GM21447 (cell line): ENCODE results near the gene HAL.

ENCODE experiments used
- ATAC-seq: cut with Tn5 transposase; IDR thresholded peaks from one replicate; pipeline ENCODE4 v1.9.1; 2021; ENCODE audit not compliant: unreplicated experiment

HAL gene, protein sequence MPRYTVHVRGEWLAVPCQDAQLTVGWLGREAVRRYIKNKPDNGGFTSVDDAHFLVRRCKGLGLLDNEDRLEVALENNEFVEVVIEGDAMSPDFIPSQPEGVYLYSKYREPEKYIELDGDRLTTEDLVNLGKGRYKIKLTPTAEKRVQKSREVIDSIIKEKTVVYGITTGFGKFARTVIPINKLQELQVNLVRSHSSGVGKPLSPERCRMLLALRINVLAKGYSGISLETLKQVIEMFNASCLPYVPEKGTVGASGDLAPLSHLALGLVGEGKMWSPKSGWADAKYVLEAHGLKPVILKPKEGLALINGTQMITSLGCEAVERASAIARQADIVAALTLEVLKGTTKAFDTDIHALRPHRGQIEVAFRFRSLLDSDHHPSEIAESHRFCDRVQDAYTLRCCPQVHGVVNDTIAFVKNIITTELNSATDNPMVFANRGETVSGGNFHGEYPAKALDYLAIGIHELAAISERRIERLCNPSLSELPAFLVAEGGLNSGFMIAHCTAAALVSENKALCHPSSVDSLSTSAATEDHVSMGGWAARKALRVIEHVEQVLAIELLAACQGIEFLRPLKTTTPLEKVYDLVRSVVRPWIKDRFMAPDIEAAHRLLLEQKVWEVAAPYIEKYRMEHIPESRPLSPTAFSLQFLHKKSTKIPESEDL

GRCh38 chr12:95996034-95996658 is at the start of gene HAL:
Gene HAL, minus strand, starts transcription at chr12:95996344. Its CDS starts 434 bp downstream, at chr12:95995910.
- ATAC-seq, result no peak

DNA sequence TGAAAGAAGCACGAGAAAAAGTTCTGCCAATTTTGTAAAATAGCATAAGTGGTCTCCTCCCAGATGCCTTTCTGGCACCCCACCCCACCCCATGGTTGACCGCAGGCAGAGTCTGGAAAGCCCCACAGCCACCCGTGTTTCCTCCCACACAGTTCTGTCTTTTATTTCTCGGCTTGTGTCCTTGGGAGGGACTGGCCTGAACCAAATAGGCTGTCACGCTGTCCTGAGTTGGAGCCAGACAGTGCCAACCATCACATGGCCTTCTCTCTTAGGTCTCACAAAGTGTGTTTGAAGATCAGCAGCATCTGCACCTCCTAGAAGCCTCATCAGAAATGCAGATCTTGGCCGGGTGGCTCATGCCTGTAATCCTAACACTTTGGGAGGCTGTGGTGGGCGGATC is 49.4 kb upstream of the HAL start:
- ATAC-seq, result no peak

GRCh38 chr12:96044943-96045290 is 48.8 kb upstream of the HAL start:
- ATAC-seq, result no peak

DNA sequence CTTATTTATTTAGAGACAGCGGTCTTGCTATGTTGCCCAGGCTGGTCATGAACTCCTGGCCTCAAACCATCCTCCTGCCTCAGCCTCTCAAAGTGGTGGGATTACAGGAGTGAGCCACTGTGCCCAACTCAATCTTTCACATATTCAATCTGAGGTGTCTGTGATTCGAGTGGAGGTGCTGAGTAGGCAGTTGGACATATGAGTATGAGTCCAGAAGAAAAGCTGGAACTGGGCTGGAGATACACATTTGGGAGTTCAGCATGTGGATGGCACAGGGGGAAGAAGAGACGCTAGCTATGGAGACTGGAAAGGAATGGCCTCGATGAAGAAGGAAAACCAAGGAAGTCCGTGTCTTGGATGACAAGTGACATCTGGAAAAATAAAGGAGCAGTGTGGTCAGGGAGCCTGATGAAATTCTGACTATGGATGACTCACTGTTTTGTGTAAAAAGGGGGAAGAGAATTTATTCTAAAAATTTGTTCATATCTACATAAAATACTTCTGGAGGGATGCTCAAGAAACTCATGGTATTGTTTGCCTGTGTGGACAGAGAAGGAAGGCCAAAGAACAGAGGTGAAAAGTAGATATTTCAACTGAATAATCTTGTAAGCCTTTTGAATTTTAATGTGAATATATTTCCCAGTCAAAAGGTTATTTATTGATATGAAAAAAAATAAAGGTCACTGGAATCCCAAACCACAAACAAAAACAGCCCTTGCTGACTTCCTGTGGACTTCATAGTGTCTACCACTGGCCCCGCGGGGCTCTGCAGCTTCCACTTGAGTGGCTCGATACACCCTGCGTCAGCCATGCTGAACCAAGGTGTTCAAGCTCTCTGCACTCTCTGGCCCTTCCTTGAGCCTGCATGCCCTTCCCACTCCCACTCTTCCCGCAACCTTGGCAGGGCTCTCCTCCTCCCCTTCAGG is 48.1 kb upstream of the HAL start:
- ATAC-seq, result no peak

DNA sequence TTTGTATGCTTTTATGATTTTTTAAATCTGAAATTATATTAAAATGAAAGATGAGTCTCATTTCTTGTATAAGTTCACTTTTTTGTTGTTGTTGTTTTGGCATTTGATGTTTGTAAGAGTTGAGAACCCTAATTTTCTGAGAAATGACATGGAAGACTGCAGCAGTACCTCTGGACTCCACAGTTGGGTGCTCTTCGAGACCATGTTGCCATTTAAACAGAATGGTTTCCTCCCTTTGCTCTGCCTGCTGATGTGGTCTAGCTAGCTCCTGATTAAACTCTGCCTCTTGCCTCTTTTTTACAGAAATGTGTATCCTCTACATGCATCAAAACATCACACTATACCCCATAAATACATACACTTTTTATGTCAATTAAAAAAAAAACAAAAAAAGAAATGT is 45.0 kb upstream of the HAL start:
- no peak for ATAC-seq

DNA sequence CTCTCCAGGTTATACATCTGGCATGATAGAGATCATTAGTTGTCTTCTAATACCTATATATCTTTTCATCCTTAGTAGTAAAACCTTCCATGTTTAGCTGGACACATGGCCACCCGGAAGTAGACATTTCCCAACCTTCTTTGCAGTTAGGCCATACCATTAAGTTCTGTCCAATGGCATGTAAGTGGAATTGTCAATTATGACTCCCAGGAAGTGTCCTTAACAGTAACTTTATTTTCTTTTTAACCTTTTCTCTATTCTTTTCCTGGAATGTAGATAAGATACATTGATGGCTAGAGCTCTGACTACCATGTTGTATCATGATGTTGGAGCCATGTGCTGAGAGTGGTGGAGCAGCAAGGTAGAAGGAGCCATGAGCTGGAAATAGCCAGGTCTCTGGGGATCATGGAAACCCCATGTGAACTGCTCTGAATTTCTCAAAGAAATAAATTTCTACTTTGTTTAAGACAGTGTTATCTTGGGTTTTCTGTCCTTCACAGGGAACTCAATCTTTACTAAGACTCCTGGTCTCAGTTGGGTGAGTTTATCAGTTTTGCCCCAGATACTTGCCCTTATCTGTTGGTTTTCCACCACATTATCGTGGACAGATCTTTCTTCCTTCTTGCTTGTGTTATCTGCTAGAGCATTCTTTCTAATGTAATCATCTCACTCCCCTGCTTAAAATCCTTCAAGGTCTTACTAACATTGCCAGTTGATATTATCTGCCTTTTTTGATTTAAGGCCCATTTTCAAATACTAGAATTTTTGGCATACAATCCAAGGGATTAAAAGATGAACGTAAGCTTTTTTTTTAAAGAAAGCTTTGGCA is 44.4 kb upstream of the HAL start:
- no peak for ATAC-seq

DNA sequence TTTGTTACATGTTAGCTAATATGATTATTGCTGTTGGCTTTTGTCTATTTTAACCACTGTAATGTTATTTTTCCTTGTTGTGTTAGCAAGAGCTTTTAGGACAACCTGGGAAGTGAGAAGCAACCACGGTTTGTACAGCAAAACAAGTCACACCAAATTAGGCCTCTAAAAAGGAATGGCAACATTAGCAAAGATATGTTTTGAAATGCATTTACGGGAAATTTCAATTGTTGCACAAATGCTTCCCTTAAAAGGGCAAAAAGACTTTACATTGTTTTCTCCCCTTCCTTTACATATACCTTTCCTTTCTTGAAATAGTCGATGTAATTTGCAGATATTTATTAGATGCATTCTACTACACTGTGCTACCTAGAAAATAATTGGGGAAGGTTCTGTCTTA is 43.4 kb upstream of the HAL start:
- ATAC-seq, result no peak

- ATAC-seq, result no peak
Measured at GRCh38 chr12:96036765-96037455, 40.8 kb upstream of the HAL start.

DNA sequence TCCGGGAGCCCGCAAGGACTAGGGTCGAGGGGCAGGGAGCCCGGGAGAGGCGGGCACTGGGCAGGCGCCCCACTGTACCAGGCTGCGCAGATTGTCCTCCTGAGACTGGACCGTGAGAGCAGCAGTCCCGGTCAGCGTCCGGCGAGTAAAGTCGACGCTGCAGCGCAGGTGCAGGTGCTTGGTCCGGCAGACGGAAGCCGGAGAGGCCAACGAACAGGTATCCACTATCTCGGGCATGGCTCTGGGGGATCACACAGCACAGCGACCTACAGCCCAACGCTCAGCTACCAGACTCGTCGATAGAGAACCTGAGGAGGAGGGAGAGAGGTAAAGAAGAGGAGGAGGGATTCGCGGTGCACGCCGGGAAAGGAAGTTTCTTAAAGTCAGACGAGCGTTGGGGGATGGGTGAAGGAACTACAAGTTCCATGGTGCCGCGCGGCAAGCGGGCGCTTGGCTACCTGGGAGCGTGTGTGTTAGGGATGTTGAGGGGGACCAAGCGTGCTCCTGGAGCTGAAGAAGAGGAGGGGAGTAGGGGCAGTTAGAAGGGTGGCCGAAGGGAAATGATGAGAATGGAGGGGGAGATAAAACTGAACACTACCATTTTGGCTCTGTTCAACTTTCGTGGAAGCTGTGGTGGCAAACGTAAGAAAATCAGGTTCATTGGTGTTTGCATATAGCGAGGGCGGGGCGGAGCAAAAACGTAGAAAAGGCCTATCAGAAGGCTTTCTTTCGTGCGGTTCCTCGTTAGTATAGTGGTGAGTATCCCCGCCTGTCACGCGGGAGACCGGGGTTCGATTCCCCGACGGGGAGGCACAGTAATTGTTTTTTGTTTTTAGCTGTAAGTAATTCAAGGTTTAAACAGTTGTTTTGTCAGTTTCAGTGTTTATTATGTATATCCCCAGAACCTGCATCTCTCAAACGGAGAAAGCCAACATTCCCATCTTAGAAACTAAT is 39.4 kb upstream of the HAL start, which contains the start of gene LTA4H:
TSS of gene LTA4H (minus strand) at position 305 of the 954 bp plus-strand sequence. CDS start at position 237, 68 bp downstream.
- peak; percentile 92 for ATAC-seq

GRCh38 chr12:96034621-96035282 is 38.6 kb upstream of the HAL start:
- peak; percentile 16 for ATAC-seq

- ATAC-seq, result no peak
Measured at GRCh38 chr12:96033549-96034389, 37.6 kb upstream of the HAL start.

DNA sequence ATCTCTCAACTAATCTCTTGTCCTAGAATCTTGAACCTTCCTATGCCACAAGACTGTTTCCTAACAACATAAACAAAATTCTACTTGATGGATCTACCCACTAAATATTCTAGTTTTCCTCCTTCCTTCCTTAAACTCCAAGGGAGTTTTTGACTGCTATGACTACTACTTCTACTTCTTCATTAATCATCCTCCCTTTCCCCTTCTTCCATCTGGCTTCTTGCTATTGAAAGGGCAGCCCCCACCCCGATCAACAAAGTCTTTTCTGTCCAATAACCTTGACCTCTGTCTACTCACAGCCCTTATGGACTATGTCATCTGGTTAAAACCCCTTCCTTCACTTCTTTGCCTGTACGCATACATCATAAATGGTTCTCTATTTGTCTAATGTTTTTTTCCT is 33.7 kb upstream of the HAL start:
- no peak for ATAC-seq

DNA sequence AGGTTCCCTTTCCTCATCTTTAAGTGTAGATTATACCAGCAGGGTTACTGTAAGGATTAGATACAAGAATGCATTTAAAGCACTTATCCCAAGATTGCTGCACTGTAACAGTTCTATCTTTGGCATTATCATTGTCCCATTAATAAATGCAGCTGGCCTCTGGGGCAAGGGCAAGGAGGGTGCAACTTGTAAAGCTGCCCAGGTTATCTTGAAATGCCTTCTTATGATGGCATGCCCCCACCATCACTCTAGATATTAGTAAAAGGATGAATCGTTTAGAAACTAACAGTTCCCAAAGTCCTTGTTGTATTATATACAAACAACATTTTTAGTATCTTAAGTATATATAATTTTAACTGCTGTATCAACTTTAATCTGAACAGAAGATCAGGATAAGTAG is 32.4 kb upstream of the HAL start:
- no peak for ATAC-seq

DNA sequence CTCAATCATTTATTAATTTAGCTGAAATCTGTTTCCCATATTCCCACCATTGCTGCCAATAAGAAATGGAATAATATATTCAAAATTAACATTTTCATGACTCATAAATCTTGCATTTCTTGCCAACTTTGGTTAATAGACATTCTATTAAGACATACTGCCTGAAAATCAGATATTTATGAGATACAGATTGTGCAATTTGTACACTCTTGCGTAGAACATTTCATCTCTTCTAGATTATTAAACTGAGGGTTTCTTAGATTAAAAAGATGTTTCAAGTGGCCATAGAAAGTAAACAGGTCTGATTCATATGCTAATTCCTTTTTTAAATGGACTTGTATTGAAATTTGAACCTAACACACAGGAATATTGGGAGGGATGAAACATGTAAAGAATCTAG is 30.2 kb upstream of the HAL start:
- ATAC-seq, result no peak

GRCh38 chr12:96025518-96025917 is 29.4 kb upstream of the HAL start:
- ATAC-seq, result no peak

- peak; percentile 94 for ATAC-seq
Measured at GRCh38 chr12:96020314-96021003, 24.3 kb upstream of the HAL start.
